NCI-H1048 (cell line): ENCODE results near the gene MT1G.
"Not testable (repeated sequence)": the region's sequence is repeated elsewhere in the genome, so short reads cannot be mapped to it uniquely, and the experiment has no call there.

Experiments used
- DNase-seq: peaks from one replicate; lab custom pipeline; 2025; lab: John Stamatoyannopoulos, UW

The MT1G gene

DNA sequence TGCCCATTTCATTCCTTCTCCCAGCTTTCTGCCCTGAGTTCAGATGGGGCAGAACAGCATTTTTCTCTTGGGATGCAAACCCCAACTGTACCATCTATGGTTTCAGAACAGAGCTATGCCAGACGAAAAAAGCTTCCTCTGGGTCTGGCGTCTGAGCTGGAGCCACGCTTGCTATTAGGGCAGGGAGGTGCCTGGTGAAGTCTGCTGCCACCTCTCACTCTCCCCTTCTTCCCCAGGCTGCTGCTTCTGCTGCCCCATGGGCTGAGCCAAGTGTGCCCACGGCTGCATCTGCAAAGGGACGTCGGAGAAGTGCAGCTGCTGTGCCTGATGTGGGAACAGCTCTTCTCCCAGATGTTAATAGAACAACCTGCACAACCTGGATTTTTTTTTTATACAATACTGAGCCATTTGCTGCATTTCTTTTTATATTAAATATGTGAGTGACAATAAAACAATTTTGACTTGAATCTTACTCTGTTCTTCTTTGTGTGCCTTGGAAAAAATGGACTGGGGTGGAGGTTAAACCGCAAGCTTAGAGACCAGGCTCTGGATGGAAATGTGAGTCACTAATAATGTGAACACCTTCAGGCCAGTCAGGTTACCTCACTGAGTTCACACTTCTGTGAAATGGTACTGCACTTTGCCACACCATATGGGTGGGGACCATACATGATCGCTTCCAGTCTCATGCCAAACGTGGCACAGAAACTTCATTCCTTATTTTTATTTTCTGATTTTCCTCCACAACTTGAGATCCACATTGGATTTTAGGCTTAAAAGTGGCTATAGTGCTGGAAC, 31.1 kb downstream of the MT1G start:
- no peak for DNase-seq

GRCh38 chr16:56635441-56635967, 32.4 kb downstream of the MT1G start:
- no peak for DNase-seq

- DNase-seq: no peak
These were observed 33.0 kb downstream of the MT1G start for GRCh38 chr16:56634715-56635440.

- DNase-seq: no peak
These were observed 34.3 kb downstream of the MT1G start for GRCh38 chr16:56633535-56633934.

- no peak for DNase-seq
These were observed 35.0 kb downstream of the MT1G start for GRCh38 chr16:56632848-56633365.

GRCh38 chr16:56632156-56632847, 35.6 kb downstream of the MT1G start, which contains the start of gene MT1M:
MT1M (plus strand) TSS chr16:56632659; CDS start chr16:56632732, 73 bp downstream.
- no peak for DNase-seq

GRCh38 chr16:56631832-56632155, 36.1 kb downstream of the MT1G start:
- DNase-seq: no peak

GRCh38 chr16:56631197-56631596, 36.7 kb downstream of the MT1G start:
- no peak for DNase-seq

DNA sequence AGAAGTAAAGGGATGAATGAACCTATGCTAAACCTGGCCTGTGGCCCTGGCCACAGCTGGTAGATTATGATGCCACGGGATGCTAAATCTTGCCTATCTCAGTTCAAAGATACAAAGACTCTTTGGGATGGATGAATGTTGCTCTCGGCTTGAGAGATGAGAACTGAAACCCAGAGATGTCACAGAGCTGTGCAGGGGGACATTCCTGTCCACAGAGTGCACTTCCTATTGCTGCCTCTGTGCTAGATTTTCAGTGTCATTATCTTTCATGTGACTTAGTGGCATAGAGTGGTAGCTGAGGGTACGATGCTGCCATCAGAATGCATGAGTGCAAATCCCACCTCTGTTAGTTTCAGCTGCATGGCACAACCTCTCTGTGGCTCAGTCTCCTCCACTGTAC, 37.7 kb downstream of the MT1G start:
- no peak for DNase-seq

DNA sequence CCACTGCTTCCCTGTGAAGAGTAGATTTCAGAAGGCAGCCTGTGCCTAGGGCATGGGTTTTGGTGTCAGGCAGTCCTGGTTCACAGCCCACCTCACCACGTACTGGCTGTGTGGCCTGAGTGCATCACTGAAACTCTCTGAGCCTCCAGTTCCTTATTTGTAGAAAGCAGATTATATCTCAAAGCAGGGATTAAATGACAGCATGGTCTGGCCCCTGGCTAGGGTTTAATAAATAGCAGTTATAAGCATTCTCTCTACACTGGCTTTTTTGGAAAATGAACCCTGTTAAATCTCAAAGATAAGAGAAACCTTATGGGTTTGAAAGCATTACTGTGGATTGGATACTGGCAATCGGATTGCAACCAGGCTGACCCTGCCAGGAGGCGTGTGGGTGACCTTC, 38.3 kb downstream of the MT1G start:
- DNase-seq: no peak

- DNase-seq: no peak
These were observed 39.1 kb downstream of the MT1G start for GRCh38 chr16:56628486-56629350.

GRCh38 chr16:56626685-56627084, 41.2 kb downstream of the MT1G start:
- DNase-seq: no peak

DNA sequence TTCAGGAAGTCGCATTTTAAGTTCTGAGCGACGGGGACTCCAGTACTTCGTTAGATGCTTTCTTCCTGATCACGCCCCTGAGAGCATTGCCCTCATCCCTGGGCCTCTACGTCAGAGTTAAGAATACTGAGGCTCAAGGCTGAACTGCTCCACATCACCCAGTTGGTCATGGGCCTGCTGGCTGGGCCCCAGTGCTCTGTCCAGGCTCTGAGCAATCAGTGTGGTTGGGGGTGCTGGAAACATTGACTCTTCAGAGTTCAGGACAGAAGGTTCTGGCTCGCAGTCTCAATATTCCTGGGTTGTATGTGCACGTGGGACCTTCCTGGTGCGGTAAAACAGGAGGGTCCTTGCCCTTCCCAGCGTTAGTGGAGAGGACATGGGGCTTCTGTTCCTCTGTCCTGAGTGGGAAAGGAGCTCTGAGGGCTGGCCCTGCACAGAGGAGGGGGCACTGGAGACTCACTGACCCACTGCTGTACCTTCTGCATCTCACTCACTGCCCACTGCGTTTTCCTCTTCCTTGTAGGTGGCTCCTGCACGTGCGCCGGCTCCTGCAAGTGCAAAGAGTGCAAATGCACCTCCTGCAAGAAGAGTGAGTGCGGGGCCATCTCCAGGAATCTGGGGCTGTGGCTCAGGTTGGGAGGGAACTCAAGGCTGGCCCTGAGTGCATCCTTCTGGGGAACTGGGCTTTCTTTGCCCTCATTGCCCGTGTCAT, 41.8 kb downstream of the MT1G start:
- no peak for DNase-seq

DNA sequence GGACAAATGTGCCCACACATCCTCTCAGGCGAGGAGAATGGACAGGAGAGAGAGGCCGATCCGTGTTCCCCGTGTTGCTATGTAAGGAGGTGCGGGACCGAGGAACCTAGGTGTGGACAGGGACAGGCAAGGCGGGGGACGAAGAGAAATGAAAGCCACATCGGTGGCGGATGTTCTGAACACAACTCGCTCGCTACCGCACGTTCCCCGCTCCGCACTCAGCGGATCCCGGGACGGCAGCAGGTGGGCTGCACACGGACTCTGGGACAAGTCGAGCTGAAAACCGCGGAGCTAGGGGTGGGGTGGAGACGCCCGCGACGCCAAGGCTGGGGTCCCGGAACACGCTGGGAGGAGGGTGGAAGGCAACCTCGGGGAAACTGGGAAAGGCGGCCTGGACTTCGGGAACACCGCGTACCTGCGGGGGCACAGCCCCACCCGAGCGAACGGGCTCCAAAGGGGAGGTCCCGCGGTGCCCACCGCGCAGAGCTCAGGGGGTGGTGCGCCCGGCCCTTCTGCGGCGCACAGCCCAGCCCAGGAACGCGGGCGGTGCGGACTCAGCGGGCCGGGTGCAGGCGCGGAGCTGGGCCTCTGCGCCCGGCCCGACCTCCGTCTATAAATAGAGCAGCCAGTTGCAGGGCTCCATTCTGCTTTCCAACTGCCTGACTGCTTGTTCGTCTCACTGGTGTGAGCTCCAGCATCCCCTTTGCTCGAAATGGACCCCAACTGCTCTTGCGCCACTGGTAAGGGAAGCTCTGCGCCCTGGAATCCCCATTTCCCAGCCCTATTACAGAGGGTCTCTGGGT, 42.5 kb downstream of the MT1G start, which contains the start of gene MT1E:
MT1E (plus strand) TSS at position 642 of the 803 bp plus-strand sequence; CDS start at position 713, 71 bp downstream.
- DNase-seq: no peak

DNA sequence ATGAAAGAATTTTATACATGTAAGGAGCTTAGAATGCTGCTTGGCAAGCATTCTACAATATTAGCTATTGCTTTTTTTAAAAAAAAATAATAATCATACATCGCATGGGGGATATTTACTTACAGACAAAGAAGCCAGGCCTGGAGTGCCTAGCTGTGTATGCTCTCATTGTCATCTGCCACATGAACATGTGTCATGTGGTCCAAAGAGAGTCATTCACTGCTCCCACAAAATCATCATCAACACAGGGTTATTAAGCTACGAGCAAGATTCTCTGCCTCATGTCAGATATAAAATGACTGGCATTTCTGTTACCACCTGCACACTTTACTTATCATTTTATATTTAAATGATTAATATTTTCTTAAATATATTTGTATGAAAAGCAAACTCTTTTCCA, 44.2 kb downstream of the MT1G start:
- DNase-seq: no peak

DNA sequence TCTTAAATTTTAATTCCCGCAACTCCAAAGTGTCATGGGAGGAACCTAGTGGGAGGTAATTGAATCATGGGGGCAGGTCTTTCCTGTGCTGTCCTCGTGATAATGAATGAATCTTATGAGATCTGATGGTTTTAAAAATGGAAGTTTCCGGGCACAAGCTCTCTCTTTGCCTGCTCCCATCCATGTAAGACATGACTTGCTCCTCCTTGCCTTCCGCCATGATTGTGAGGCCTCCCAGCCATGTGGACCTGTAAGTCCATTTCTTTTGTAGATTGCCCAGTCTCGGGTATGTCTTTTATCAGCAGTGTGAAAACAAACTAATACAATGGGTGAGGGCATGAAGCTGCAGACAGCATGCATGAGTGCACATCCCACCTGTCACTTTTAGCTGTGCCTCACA, 44.7 kb downstream of the MT1G start:
- not testable (repeated sequence) for DNase-seq

- DNase-seq: not testable (repeated sequence)
These were observed 46.0 kb downstream of the MT1G start for GRCh38 chr16:56621665-56622445.

DNA sequence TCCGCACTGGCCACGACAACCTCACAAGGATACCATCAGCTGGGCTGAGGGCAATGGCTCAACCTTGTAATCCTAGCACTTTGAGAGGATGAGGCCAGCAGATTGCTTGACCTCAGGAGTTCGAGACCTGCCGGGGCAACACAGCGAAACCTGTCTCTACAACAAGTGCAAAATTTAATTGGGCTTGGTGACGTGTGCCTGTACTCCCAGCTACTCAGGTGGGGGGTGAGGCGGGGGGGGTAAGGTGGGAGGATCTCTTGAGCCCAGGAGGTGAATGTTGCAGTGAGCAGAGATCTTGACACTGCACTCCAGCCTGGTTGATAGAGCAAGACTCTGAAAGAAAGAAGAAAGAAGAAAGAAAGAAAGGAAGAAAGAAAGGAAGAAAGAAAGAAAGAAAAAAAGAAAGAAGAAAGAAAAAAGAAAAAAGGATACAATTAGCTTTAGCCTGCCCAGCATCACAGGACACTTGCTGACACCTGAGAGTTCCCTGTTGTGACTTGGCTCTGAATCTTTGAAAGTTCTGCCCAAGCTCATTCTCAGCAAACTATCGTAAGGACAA, 47.4 kb downstream of the MT1G start:
- DNase-seq: no peak

GRCh38 chr16:56618138-56618537, 49.7 kb downstream of the MT1G start:
- DNase-seq: no peak
